Stomach (tissue), 19 donors: ENCODE results near the gene DGAT2. TPM values are rescaled to one million over a fixed set of nuclear protein-coding genes. Genes with fewer than 3 reads are reported as not detected.

Source experiments
- DNase-seq, 2 donors: peaks; one replicate each; pipeline versions ENCODE4 v3.0.0 to v3.0.0-alpha.2; 2013 to 2019
- H3K27ac ChIP-seq, 5 donors: fragments of 200-600 bp in 4 of 5; sonication (generic) in 4 of 5; one replicate each; pipeline ENCODE4 v1.5.1; 2013 to 2019; ENCODE audit warnings: mild to moderate bottlenecking in 1 of 5, moderate library complexity in 1 of 5
- H3K27me3 ChIP-seq, 3 donors: fragments of 200-600 bp; sonication (generic); one replicate each; pipeline ENCODE4 v1.5.1; 2017 to 2019; ENCODE audit warnings: mixed run types in 1 of 3
- H3K36me3 ChIP-seq, 4 donors: fragments of 200-600 bp; sonication (generic); 1 replicate in 3 of 4; 2 replicates in 1 of 4; pipeline ENCODE4 v1.5.1; 2016 to 2019
- H3K4me1 ChIP-seq, 4 donors: fragments of 200-600 bp; sonication (generic); one replicate each; pipeline ENCODE4 v1.5.1; 2016 to 2019
- H3K4me3 ChIP-seq, 4 donors: fragments of 200-600 bp; sonication (generic) in 3 of 4; one replicate each; pipeline ENCODE4 v1.5.1; 2016 to 2019; ENCODE audit warnings: mild to moderate bottlenecking in 1 of 4
- H3K9me3 ChIP-seq, 4 donors: fragments of 200-600 bp; sonication (generic); one replicate each; pipeline ENCODE4 v1.5.1; 2016 to 2019
- CTCF ChIP-seq, 7 experiments: fragments of 450-650 bp in 4 of 7; fragments of 200-600 bp in 3 of 7; sonication (generic) in 3 of 7; IDR thresholded peaks; one replicate each; pipeline ENCODE4 v1.5.1; 2016 to 2019; ENCODE audit warnings: antibody characterized with exemption in 7 of 7, control low read depth in 2 of 7, mild to moderate bottlenecking in 1 of 7
- EP300 ChIP-seq: sonication (generic); formaldehyde crosslinking; IDR thresholded peaks from one replicate; pipeline ENCODE4 v1.6.1; 2017; ENCODE audit warnings: antibody characterized with exemption
- POLR2A ChIP-seq, 4 donors: fragments of 450-650 bp; IDR thresholded peaks; one replicate each; pipeline ENCODE4 v1.6.1; 2016; ENCODE audit warnings: antibody characterized with exemption in 4 of 4, control low read depth in 2 of 4, mild to moderate bottlenecking in 1 of 4, moderate library complexity in 1 of 4
- POLR2AphosphoS5 ChIP-seq, 3 donors: sonication (generic); formaldehyde crosslinking; IDR thresholded peaks; one replicate each; pipeline ENCODE4 v1.6.1; 2016; ENCODE audit warnings: antibody characterized with exemption in 3 of 3
- WGBS, 5 donors: extraction: QIAGEN DNeasy Blood & Tissue Kit in 3 of 5; methylation state at CpG; one replicate each; pipeline versions ENCODE4 v1.1.5 to v1.1.7; 2013 to 2018; 5-methylcytosine and 5-hydroxymethylcytosine counted together
- intact Hi-C: fragments of 100-400 bp; cut with DNase I; formaldehyde crosslinking; loops from one replicate; pipeline ENCODE4 v1.15.1; 2023; ENCODE audit warnings: low total_unique reads
- long read RNA-seq, 10 donors: transcript quantifications; one replicate each; lab custom pipeline, GENCODE V29; 2026
- polyA plus RNA-seq, 3 donors: library from polyadenylated mRNA; stranded (reverse); fragments of 200-250 nt; gene quantifications; one replicate each; pipeline ENCODE4 v1.2.3, GENCODE V29; 2013
- total RNA-seq, 5 donors: library from RNA; depleted of rRNA; stranded (reverse); fragments of >200 nt; gene quantifications; one replicate each; pipeline versions ENCODE4 v1.1.0 to v1.2.3, GENCODE V29; 2014 to 2016
- donor health status: healthy with polysubstance abuse.
- donor health status: Bipolar disorder and iron deficiency.
- donor health status: healthy.

Gene DGAT2
- total RNA-seq: 10 to 100 TPM in 1 of 5 donors, 1 to 10 TPM in 1, under 1 TPM in 1, not detected in 2; 0.45 to 16.1 (median 5.5) TPM
- polyA plus RNA-seq: 1 to 10 TPM; 1.7 to 5.0 (median 2.4) TPM
- long read RNA-seq, donor 1, full-length matches to known transcripts: 3 of 3 reads
- long read RNA-seq, donor 1, partial matches to known transcripts: 0 of 3 reads
- long read RNA-seq, donor 1, other reads (novel, unspliced or antisense): 0 of 3 reads
- long read RNA-seq, donor 2, partial matches to known transcripts: 0 of 4 reads
- long read RNA-seq, donor 2, other reads (novel, unspliced or antisense): 0 of 4 reads
- long read RNA-seq, donor 3, full-length matches to known transcripts: 4 of 4 reads
- long read RNA-seq, donor 3, partial matches to known transcripts: 0 of 4 reads
- long read RNA-seq, donor 3, other reads (novel, unspliced or antisense): 0 of 4 reads
- long read RNA-seq, donor 4, partial matches to known transcripts: 0 of 1 reads
- long read RNA-seq, donor 4, other reads (novel, unspliced or antisense): 0 of 1 reads
- long read RNA-seq, donor 5, partial matches to known transcripts: 0 of 3 reads
- long read RNA-seq, donor 5, other reads (novel, unspliced or antisense): 0 of 3 reads
- long read RNA-seq, donor 6, transcript DGAT2-201 (8 exons, 2,453 nt): major isoform, 5 of 5 reads
- long read RNA-seq, donor 6, partial matches to known transcripts: 0 of 5 reads
- long read RNA-seq, donor 6, other reads (novel, unspliced or antisense): 0 of 5 reads
- long read RNA-seq, donor 7, transcript DGAT2-201 (8 exons, 2,453 nt): major isoform, 6 of 6 reads
- long read RNA-seq, donor 7, partial matches to known transcripts: 0 of 6 reads
- long read RNA-seq, donor 7, other reads (novel, unspliced or antisense): 0 of 6 reads
- long read RNA-seq, donor 8, partial matches to known transcripts: 0 of 3 reads
- long read RNA-seq, donor 8, other reads (novel, unspliced or antisense): 0 of 3 reads
- long read RNA-seq, donor 9, partial matches to known transcripts: 0 of 1 reads
- long read RNA-seq, donor 9, other reads (novel, unspliced or antisense): 0 of 1 reads
- long read RNA-seq, donor 10, partial matches to known transcripts: 0 of 3 reads
- long read RNA-seq, donor 10, other reads (novel, unspliced or antisense): 0 of 3 reads

- Histone ChIP-seq H3K36me3 (no peaks in the 10 kb centered on the region), H3K4me1 (peaks cover 16 to 23% (median 20%) of the 10 kb centered on the region in 4 donors), H3K4me3 (peak within 1 kb of the TSS; percentile 44 to 63 (median 53)), H3K27me3 (peaks cover 0 to 30% (median 11%) of the 10 kb centered on the region in 3 donors), H3K9me3 (no peaks in the 10 kb centered on the region), H3K27ac (peak within 1 kb of the TSS in 4 of 5 donors; percentile 58 to 81 (median 70))
- DNase-seq: peak; percentile 82 to 94
- WGBS, 5 donors: 2 to 8% (median 4%) methylated on average over 14 to 66 of the region's 66 CpGs
- TF ChIP-seq POLR2AphosphoS5 (IDR thresholded peaks at IDR 0.05) (peak in 2 of 3 donors; percentile 24 to 53), CTCF (IDR thresholded peaks at IDR 0.05) (peak in 1 of 7 experiments; percentile 8), POLR2A (IDR thresholded peaks at IDR 0.05) (no peak), EP300 (no peak)
- intact Hi-C loops: no loop called here
These were observed at the start of gene DGAT2 for GRCh38 chr11:75768112-75768908. Gene DGAT2 (plus strand): TSS chr11:75768778. CDS start chr11:75768992, 214 bp downstream.

DNA sequence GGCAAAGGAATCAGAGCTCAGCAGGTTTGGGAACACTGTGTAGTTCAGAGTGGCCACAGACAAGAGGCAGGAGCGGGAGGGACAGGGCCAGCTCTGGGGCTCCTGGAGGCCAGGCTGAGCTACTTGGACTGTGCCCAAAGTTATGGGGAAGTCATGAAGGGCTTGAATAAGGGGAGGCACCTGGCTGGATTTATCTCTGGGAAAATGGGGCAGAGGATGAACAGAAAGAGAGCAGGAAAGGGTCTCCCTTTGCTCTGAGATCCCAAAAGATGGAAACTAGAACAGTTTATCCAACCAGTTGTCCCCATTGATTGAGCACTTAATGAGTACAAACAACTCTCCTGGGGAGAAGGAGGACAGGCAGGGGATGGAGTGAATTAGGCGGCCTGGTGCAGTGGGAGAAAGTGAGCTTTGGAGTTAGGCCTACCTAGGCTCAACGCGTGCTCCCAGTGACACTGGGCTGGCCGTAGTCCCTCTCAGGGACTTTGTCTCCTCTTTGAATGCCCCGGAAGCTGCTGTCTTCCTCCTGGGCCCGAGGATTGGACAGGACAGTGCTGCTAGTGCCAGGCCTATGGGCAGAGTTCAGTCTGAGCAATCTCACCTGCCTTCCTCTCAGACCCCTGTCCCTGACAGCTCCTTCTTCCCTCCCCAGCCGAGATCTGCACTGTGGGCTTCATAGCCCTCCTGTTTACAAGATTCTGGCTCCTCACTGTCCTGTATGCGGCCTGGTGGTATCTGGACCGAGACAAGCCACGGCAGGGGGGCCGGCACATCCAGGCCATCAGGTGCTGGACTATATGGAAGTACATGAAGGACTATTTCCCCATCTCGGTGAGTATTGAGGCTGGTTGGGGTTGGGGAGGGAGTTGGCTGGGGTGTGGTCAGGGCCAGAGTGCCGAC is 49.0 kb upstream of the DGAT2 start:
- H3K9me3 ChIP-seq: no peaks in the 10 kb centered on the region
- DNase-seq: peak in 1 of 2 donors; percentile 30
- peak overlapping the region in 2 of 5 donors; percentile 57 to 70 for H3K27ac ChIP-seq
- no peaks in the 10 kb centered on the region for H3K36me3 ChIP-seq
- H3K4me1 ChIP-seq: peaks cover 0 to 24% (median 21%) of the 10 kb centered on the region in 4 donors
- intact Hi-C loops: no loop called here
- WGBS, 5 donors: 86 to 94% (median 91%) methylated on average over 14 of the region's 14 CpGs
- TF ChIP-seq POLR2AphosphoS5 (IDR thresholded peaks at IDR 0.05) (no peak), POLR2A (IDR thresholded peaks at IDR 0.05) (no peak), CTCF (IDR thresholded peaks at IDR 0.05) (no peak), EP300 (no peak)
- H3K4me3 ChIP-seq: no peak overlapping the region
- no peaks in the 10 kb centered on the region for H3K27me3 ChIP-seq

GRCh38 chr11:75720639-75721038 is 47.9 kb upstream of the DGAT2 start:
- no peaks in the 10 kb centered on the region for H3K9me3 ChIP-seq
- peaks cover 0 to 24% (median 21%) of the 10 kb centered on the region in 4 donors for H3K4me1 ChIP-seq
- intact Hi-C loops: no loop called here
- H3K27me3 ChIP-seq: no peaks in the 10 kb centered on the region
- DNase-seq: no peak
- no peaks in the 10 kb centered on the region for H3K36me3 ChIP-seq
- H3K27ac ChIP-seq: no peak overlapping the region
- TF ChIP-seq EP300 (no peak), POLR2AphosphoS5 (IDR thresholded peaks at IDR 0.05) (no peak), CTCF (IDR thresholded peaks at IDR 0.05) (no peak), POLR2A (IDR thresholded peaks at IDR 0.05) (no peak)
- WGBS, 5 donors: 93 to 96% (median 94%) methylated on average over 6 of the region's 6 CpGs
- H3K4me3 ChIP-seq: no peak overlapping the region
